Hepatocyte (in vitro differentiated cells): ENCODE data around the gene LILRA6.
"Not testable (repeated sequence)": the region's sequence is repeated elsewhere in the genome, so short reads cannot be mapped to it uniquely, and the experiment has no call there.

Experiments used
- CTCF ChIP-seq: fragments of 200-600 bp; sonication (generic); IDR thresholded peaks from 2 replicates; pipeline ENCODE4 v1.5.1; 2016; ENCODE audit warnings: antibody characterized with exemption, mild to moderate bottlenecking; ENCODE audit not compliant: poor library complexity
- EZH2 ChIP-seq: fragments of 200-600 bp; sonication (generic); IDR thresholded peaks from 2 replicates; pipeline ENCODE4 v1.6.1; 2016; ENCODE audit warnings: antibody characterized with exemption, mild to moderate bottlenecking, borderline replicate concordance
- EZH2phosphoT487 ChIP-seq: fragments of 200-600 bp; sonication (generic); IDR thresholded peaks from one replicate; pipeline ENCODE4 v1.6.1; 2018; ENCODE audit warnings: antibody characterized with exemption, mild to moderate bottlenecking, low read depth, moderate library complexity; ENCODE audit not compliant: unreplicated experiment, severe bottlenecking

DNA sequence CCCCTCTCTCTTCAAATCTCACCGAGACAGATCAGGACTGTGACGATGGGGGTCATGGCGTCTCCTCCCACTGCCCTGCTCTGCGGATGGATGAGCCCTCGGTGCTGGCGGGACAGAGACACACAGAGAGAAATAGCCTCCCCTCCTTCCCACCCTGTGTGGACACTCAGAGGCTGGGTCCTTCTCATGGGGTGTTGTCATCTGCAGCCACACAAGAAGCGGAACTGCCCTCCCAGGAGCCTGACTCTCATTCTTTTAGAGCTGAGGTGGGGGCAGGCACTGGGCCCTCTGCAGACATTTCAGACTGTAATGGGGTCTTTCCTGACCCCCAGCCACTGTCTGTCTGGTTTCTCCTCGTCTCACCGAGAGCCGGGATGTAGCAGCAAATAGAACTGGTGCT is 37.9 kb upstream of the LILRA6 start:
- not testable (repeated sequence) for TF ChIP-seq CTCF, EZH2, EZH2phosphoT487
